Skeletal muscle tissue (tissue), 4 donors: Measurements from ENCODE around the gene GLIS1. TPM values are rescaled to one million over a fixed set of nuclear protein-coding genes. Genes with fewer than 3 reads are reported as not detected.

Experiments
- H3K27ac ChIP-seq: one replicate; pipeline ENCODE4 v1.7.0; 2013; ENCODE audit warnings: mild to moderate bottlenecking, low read depth, low read length, inconsistent platforms
- H3K27me3 ChIP-seq, 3 donors: one replicate each; pipeline ENCODE4 v1.7.0; 2013; ENCODE audit warnings: low read length in 3 of 3; ENCODE audit not compliant: control insufficient read depth in 3 of 3, insufficient read depth in 3 of 3
- H3K36me3 ChIP-seq, 3 donors: one replicate each; pipeline ENCODE4 v1.7.0; 2013; ENCODE audit warnings: low read length in 3 of 3; ENCODE audit not compliant: control insufficient read depth in 3 of 3, insufficient read depth in 3 of 3
- H3K4me1 ChIP-seq, 3 donors: one replicate each; pipeline ENCODE4 v1.7.0; 2013; ENCODE audit warnings: low read length in 3 of 3, mild to moderate bottlenecking in 3 of 3; ENCODE audit not compliant: control insufficient read depth in 3 of 3, insufficient read depth in 3 of 3
- H3K4me3 ChIP-seq, 3 donors: one replicate each; pipeline ENCODE4 v1.7.0; 2013; ENCODE audit warnings: low read length in 3 of 3
- H3K9ac ChIP-seq, 3 donors: one replicate each; pipeline ENCODE4 v1.7.0; 2013; ENCODE audit warnings: low read length in 3 of 3, mild to moderate bottlenecking in 3 of 3, moderate library complexity in 2 of 3, low read depth in 1 of 3
- H3K9me3 ChIP-seq, 3 donors: one replicate each; pipeline ENCODE4 v1.7.0; 2013; ENCODE audit warnings: low read length in 3 of 3; ENCODE audit not compliant: control insufficient read depth in 3 of 3
- total RNA-seq: library from RNA; depleted of rRNA; stranded (reverse); fragments of >200 nt; gene quantifications from one replicate; pipeline ENCODE4 v1.2.3, GENCODE V29; 2014
- donor health status: Osteomylitis.

Gene GLIS1
- total RNA-seq, 1 donor from 2014 or later, result not detected

DNA sequence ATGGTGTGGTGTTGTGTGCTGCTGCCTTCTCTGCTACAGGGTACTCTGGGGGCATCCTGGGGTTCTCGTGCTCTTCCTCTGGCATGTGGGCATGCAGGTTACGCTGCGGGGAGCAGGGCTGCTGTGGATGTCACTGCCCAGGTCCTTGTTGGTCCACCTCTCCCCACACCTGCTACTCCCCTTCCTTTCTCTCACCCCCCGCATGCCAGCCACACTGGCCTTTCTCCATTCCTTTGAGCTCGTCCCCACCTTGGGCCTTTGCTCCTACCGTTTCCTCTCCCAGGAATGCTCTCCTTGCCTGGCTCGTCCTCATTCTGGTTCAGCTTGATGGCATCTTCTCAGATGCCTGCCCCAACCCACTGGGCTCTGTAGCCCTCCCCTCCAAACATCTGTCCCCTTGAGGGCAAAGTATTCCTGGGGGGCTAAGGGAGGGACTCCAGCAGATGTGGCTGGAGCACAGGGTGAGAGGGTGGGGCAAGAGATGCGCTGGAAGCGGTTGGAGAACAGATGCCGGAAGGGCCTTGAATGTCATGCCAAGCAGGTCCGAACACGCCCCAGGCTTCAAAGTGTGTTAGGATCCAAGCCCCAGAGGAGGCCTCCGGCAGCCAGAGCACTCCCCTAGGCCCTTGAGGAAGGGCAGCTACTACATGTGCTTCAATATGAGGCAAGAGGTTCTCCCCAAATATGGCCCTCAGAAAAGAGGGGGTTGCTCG is 256.4 kb downstream of the GLIS1 start:
- H3K4me3 ChIP-seq, result no peak overlapping the region
- H3K36me3 ChIP-seq, result no peaks in the 10 kb centered on the region
- H3K27me3 ChIP-seq, result peaks cover 22 to 46% (median 41%) of the 10 kb centered on the region in 3 donors
- peaks cover 0 to 3% (median 2%) of the 10 kb centered on the region in 3 donors for H3K4me1 ChIP-seq
- no peak overlapping the region for H3K9ac ChIP-seq
- H3K9me3 ChIP-seq, result no peaks in the 10 kb centered on the region
- no peak overlapping the region for H3K27ac ChIP-seq

DNA sequence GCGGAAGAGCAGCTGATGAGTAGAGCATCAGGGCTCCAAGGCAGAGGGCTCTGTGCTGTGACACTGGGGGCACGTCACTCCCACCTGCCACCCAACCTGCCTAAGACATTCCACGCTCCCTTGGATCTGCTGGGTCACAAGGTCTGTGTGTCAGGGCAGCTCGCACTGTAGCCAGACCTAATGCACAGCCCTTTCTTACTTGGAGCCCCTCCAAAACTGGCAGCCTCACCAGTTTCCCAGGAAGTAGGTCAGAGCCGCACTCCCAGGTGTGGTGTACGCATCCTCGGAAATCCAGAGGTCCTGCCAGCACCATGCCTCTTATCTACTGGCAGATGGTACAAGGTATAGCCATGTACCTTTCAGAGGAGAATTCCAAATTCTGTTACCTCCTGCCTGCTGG is 257.5 kb downstream of the GLIS1 start:
- Histone ChIP-seq H3K4me1 (peaks cover 0 to 3% (median 2%) of the 10 kb centered on the region in 3 donors), H3K36me3 (no peaks in the 10 kb centered on the region), H3K9me3 (no peaks in the 10 kb centered on the region), H3K4me3 (no peak overlapping the region), H3K27me3 (peaks cover 19 to 53% (median 41%) of the 10 kb centered on the region in 3 donors), H3K9ac (no peak overlapping the region), H3K27ac (no peak overlapping the region)

DNA sequence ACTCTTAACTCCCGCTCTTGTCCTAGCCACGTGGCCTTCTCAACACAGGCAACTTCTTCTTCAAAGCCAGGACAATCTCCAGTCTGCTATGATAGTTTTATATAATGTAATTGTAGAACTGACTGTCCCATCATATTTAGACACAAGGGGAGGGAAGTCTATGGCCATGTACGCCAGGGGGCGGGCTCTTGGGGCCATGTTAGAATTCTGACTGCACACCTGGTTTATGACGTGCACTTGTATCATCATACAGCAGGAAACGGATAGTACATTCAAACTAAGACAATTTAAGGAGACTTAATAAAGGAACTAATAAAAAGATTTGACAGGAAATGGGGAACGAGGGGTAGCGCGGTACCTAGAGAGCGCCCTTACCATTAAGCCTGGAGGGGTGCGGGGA is 258.3 kb downstream of the GLIS1 start:
- no peak overlapping the region for H3K9ac ChIP-seq
- H3K27ac ChIP-seq, result no peak overlapping the region
- H3K4me1 ChIP-seq, result peaks cover 0 to 2% (median 2%) of the 10 kb centered on the region in 3 donors
- H3K4me3 ChIP-seq, result no peak overlapping the region
- H3K9me3 ChIP-seq, result no peaks in the 10 kb centered on the region
- H3K36me3 ChIP-seq, result no peaks in the 10 kb centered on the region
- H3K27me3 ChIP-seq, result peaks cover 11 to 49% (median 34%) of the 10 kb centered on the region in 3 donors

DNA sequence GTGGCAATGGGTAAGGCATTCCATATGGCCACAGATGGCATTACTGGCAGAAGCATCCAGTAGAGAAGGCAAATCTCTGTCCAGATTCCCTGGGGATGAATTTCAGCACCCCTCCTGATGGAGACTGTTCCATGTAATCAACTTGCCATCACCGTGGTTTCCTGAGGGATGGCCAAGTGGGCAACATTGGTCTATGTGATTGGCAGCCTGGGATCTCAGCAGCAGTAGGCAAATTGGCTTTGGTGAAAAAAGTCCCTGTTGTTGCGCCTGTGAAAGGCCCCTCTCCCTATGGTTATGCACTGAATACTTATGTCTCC is 260.5 kb downstream of the GLIS1 start:
- peaks cover 9 to 42% (median 21%) of the 10 kb centered on the region in 3 donors for H3K27me3 ChIP-seq
- H3K4me1 ChIP-seq, result no peaks in the 10 kb centered on the region
- H3K27ac ChIP-seq, result no peak overlapping the region
- no peaks in the 10 kb centered on the region for H3K9me3 ChIP-seq
- H3K9ac ChIP-seq, result no peak overlapping the region
- H3K4me3 ChIP-seq, result no peak overlapping the region
- H3K36me3 ChIP-seq, result no peaks in the 10 kb centered on the region

DNA sequence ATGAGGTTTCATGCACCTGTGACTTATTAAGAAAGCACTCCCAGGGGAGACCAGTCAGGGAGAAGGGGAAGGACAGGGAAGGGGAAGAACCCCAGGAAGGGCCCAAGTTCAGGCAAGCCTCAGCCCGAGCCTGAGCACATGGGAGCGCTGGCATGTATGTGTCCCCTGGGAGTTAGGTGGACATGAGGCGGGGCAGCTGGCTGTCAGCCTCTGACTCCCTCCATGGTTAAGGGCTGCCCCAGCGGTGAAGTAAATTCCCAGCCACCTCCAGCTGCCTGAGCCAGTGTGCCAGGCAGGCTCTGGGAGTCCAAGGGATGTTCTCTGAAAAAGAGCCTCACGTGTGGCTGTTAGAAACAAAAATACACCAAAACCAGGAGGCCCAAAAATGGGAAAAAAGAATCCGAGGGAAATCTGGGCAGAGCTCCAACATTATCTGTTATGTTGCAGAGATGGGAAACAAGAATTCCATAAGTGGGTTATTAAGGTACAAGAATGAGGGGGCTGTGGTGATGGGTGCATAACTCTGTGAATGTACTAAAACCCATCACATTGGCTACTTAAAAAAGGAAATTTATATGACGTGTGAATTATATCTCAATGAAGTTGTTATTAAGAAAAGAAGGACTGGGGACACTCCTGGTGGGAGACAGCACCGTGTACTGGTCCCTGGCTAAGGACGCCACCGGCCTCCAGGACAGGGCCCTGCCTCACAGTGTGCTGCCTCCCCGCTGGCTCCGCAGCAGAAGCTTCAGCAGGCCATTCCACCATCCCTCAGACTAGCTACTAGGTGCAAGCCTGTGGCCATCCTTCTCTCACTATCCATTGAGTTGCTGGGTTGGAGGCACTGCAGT is 261.1 kb downstream of the GLIS1 start:
- Histone ChIP-seq H3K27ac (no peak overlapping the region), H3K27me3 (peaks cover 9 to 40% (median 17%) of the 10 kb centered on the region in 3 donors), H3K4me1 (no peaks in the 10 kb centered on the region), H3K9me3 (no peaks in the 10 kb centered on the region), H3K9ac (no peak overlapping the region), H3K4me3 (no peak overlapping the region), H3K36me3 (no peaks in the 10 kb centered on the region)

DNA sequence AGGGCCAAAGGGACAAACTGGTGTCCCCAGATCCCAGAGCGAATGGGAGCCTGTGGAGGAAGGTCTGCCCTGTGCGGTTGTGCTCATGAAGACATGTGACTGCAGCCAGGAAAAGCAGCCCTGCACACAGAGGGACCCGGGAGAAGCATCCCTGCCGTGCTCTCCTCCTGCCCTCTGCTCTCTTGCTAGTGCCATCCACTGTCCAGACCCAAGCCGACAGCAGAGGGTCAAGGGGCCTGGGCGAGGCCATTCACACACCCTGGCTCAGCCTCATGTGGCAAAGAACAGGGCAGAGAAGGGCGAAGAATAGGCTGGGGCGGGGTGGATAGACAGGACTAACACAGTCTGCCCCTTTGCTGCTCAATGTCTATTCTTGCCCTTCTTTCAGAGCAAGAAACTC is 262.4 kb downstream of the GLIS1 start:
- no peaks in the 10 kb centered on the region for H3K4me1 ChIP-seq
- H3K27me3 ChIP-seq, result peaks cover 6 to 30% (median 9%) of the 10 kb centered on the region in 3 donors

DNA sequence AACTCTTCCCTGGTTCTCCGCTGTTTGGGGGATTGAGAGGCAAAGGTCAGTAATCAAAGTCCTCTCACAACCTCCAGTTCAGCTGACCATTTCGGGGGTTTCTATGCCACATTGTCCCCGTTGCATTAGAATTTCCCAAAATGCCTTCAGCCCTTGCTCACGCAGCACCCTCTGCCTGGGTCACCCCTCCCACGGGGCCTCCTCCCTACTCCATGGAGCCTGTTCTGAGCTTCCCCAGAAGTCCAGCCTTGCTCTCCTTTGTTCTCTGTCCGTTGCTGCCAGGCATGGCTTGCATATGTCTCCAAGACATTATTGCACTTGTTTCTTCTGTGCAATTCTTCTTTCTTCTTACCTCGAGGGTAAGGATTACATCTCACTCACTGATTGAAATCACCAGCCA is 263.3 kb downstream of the GLIS1 start:
- peaks cover 0 to 22% (median 5%) of the 10 kb centered on the region in 3 donors for H3K27me3 ChIP-seq

More for the DNA sequence above, 262.4 kb downstream of the GLIS1 start:
- H3K4me3 ChIP-seq, result no peak overlapping the region
- no peak overlapping the region for H3K27ac ChIP-seq
- no peaks in the 10 kb centered on the region for H3K9me3 ChIP-seq
- no peaks in the 10 kb centered on the region for H3K36me3 ChIP-seq
- no peak overlapping the region for H3K9ac ChIP-seq

DNA sequence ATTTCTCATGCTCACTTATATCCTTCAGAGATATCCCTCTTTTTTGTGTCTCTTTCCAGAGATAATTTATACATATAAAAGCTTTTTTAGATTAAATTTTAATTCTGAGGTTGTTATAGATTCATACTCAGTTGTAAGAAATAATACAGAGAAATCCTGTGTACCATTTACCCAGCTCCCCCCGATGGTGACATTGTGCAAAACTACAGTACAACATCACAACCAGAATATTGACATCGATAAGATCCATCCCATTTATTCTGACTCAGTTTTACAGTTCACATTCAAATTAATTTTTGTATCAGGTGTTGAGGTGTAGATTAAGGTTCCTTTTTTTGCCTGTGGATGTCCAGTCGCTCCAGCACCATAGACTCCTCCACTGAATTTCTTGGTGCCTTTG is 265.5 kb downstream of the GLIS1 start:
- no peaks in the 10 kb centered on the region for H3K9me3 ChIP-seq
- no peak overlapping the region for H3K4me3 ChIP-seq
- peaks cover 0 to 7% (median 6%) of the 10 kb centered on the region in 3 donors for H3K4me1 ChIP-seq
- H3K9ac ChIP-seq, result no peak overlapping the region
- no peaks in the 10 kb centered on the region for H3K36me3 ChIP-seq
- H3K27me3 ChIP-seq, result peaks cover 0 to 16% (median 8%) of the 10 kb centered on the region in 3 donors
- H3K27ac ChIP-seq, result no peak overlapping the region

More for the DNA sequence above, 263.3 kb downstream of the GLIS1 start:
- Histone ChIP-seq H3K36me3 (no peaks in the 10 kb centered on the region), H3K9ac (no peak overlapping the region), H3K4me3 (no peak overlapping the region), H3K9me3 (no peaks in the 10 kb centered on the region), H3K27ac (no peak overlapping the region), H3K4me1 (peaks cover 0 to 1% (median under 1%) of the 10 kb centered on the region in 3 donors)

DNA sequence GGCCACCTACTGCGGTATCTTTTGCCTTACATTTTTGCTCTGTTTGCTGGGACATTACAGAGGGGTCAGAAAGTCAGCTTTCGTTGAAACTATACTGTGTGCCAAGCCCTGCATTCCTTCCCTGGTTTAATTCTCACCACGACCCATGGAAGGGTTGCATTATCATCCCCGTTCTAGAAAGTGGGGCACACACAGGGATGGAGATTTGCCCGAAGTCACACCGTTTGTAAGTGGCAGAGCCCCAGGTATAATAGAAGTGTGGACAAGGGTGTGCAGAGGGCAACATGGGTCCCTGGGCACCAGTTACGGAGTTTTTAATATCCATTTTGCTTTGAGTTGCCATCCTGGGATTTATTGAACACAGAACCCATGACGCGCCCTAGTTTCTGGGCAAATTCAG is 268.0 kb downstream of the GLIS1 start:
- peaks cover 0 to 6% (median under 1%) of the 10 kb centered on the region in 3 donors for H3K27me3 ChIP-seq
- no peak overlapping the region for H3K9ac ChIP-seq

DNA sequence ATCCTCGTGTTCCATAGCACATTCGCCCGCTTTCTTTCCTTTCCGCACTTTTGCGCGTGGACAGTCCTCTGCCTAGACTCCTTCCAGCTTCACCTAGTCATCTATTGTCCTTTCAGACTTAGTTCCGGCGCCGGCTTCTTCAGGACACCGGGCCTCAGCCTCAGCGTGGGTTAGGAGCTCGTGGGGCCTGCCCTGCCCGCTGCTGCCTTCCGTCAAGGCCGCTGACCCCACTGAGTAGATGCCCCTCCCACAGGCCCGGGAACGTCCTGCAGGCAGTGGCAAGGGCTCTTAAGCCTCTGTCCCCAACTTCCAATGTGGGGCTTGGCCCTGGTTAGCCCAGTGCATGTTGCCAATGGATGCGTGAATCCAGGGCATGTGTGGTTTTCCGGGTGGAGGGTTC is 268.4 kb downstream of the GLIS1 start:
- Histone ChIP-seq H3K9me3 (no peaks in the 10 kb centered on the region), H3K4me1 (peaks cover 0 to 7% (median 6%) of the 10 kb centered on the region in 3 donors), H3K9ac (no peak overlapping the region), H3K4me3 (peak overlapping the region in 2 of 3 donors; percentile 13 to 48), H3K27ac (no peak overlapping the region), H3K36me3 (no peaks in the 10 kb centered on the region), H3K27me3 (peaks cover 0 to 6% (median 0%) of the 10 kb centered on the region in 3 donors)

More for the DNA sequence above, 268.0 kb downstream of the GLIS1 start:
- Histone ChIP-seq H3K4me1 (peaks cover 0 to 7% (median 6%) of the 10 kb centered on the region in 3 donors), H3K36me3 (no peaks in the 10 kb centered on the region), H3K4me3 (no peak overlapping the region), H3K9me3 (no peaks in the 10 kb centered on the region), H3K27ac (no peak overlapping the region)
